Left renal pelvis (tissue), 4 donors: ENCODE results near the gene KIAA1671. TPM values are rescaled to one million over a fixed set of nuclear protein-coding genes. Genes with fewer than 3 reads are reported as not detected.
"Not testable (repeated sequence)": the region's sequence is repeated elsewhere in the genome, so short reads cannot be mapped to it uniquely, and the experiment has no call there.

Experiments used
- DNase-seq, 4 donors: peaks; one replicate each; pipeline ENCODE4 v3.0.0-alpha.2; 2013; ENCODE audit warnings: low read depth in 4 of 4, low spot score in 3 of 4
- polyA plus RNA-seq, 4 donors: library from polyadenylated mRNA; unstranded; fragments of 120-200 nt; gene quantifications; one replicate each; pipeline ENCODE4 v1.2.1, GENCODE V29; 2013; ENCODE audit not compliant: insufficient read length in 4 of 4

Gene KIAA1671
- polyA plus RNA-seq = 10 to 100 TPM; 21.0 to 28.4 (median 24.1) TPM

DNA sequence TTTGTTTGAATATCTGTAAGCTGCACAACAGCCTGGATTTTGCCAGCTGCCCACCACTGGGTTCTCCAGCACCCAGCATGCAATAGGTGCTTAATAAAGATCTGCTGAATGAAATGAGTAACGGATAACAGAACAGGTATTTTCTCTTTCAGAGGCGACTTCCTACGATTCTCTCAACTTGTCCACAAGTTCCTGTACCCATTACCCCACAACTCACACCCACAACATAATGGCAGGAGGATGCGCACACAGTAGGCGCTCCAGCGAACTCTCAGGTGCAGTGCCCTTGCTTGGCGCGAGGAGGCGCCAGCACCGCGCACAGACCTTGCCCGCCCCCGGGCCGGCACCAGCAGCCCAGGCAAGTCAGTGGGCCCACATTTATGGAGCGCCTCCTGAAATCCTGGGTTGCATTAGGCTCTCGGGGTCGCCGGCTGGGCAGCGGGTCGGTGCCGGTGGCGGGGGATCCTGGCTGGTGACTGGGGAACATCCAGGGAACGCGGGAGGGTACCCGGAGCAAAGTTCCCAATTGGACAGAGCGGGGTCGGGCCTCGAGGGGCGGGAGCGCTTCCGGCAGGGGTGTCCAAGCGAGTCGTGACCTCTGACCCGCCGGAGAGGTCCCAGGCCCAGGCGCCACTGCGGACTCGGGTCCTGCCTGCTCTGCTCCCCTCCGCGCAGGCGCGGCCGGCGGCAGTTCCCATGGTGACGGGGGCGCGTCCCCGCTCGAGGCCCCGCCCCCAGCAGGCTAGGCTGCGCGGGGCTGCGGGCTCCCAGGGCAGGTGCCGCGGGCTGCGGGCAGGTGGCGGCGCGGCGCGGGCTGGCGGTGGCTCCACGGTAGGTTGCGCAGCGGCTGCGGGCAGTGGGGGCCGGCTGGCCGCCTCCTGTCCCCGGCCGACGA lies at the start of gene KIAA1671:
KIAA1671 (plus strand) TSS at position 775 of the 895 bp plus-strand sequence. CDS start 75,284 bp downstream, outside the sequence.
- DNase-seq = peak in 3 of 4 donors; percentile 74 to 76 (median 74)

DNA sequence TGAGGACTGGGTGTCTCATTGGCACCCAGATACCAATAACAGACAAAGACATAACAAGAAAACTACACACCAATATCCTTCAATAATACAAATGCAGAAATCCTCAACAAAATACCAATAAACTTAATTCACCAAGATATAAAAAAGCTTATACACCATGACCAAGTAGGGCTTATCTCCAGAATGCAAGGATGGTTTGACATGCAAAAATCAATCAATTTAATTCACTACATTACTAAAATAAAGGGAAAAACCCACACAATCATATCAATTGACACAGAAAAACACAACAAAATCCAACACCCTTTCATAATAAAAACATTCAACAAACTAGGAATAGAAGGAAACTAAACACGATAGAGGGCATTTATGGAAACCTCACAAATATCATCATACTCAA lies 46.6 kb upstream of the KIAA1671 start:
- DNase-seq = no peak

DNA sequence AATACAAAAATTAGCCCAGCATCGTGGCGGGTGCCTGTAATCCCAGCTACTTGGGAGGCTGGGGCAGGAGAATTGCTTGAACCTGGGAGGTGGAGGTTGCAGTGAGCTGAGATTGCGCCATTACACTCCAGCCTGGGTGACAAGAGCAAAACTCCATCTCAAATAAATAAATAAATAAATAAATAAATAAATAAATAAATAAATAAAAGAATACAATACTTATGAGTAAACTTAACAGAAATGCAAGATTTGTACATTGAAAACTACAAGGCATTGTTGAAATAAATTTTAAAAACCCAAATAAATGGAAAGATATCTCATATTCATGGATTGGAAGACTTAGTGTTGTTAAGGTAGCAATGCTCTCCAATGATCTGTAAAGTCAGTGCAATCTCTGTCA lies 45.4 kb upstream of the KIAA1671 start:
- not testable (repeated sequence) for DNase-seq

DNA sequence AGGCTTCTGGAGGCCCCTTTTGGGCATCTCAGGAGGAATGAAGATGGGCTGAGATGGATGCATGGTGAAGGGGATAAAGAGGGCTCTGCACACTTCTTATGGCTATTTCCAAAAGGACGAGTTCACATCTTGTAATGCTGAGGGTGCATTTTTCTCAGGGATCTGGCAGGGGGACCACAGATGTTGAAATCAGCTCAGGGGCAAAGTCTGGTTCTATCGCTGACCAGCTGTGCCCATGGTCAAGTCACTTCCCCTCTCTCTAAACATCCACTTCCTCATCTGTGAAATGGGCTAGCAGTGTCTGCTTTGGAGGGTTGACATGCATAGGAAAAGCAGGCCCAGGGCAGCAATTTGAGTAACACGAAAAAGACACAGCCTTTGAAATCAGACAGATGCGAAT lies 32.5 kb upstream of the KIAA1671 start:
- DNase-seq = no peak

DNA sequence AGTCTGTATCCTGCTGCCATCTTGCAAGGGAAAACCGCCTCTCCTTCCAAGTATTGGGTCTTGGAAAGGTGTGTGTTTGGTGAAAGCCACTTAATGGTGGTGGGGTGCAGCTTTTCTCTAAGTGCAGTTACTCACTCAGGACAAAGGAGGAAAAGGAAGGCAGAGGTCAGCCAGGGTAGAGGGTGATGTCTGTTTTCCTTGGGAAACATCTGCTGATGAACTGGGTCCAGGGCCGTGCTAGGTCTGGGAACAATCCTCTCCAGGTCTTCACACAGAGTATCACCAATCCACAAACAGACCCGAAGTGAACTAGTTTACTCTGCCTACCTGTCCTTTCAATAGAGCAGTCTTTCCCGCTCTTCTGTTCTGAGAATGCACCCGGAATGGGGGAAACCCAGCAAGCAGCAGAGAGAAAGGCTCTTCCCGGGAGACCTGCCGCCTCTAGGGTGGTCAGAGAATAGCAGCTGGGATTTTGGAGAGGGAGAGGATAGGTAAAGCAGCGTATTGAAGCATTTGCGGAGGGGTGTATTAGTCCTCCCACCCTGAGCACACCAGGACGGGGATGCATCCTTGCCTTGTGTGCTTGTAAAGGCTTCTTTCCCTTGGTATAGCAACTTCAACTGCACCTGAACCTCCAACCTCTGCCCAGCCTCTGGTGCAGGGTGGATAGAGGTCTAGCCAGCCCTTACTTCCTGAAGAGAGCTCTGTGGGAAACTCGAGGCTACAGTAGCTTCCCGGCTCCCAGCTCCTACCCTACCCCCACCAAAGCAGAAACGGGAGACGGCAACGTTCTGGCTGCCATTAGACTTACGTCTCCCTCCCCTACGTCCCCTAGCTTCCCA lies 26.7 kb upstream of the KIAA1671 start:
- no peak for DNase-seq

DNA sequence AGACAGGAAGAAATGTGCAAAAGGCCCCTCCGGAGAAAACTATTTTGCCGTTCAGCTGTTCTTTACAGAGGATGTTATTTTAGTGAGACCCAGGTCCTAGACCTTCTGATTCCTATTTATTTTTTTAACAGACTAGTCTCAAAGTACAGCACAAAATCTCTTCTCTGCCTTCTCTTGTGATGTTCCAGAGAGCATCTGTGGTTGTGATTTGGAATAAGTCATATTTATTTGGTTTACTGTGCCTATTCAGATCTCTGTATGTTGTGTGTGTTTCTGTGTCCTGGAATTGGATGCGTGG lies 26.1 kb upstream of the KIAA1671 start:
- no peak for DNase-seq

DNA sequence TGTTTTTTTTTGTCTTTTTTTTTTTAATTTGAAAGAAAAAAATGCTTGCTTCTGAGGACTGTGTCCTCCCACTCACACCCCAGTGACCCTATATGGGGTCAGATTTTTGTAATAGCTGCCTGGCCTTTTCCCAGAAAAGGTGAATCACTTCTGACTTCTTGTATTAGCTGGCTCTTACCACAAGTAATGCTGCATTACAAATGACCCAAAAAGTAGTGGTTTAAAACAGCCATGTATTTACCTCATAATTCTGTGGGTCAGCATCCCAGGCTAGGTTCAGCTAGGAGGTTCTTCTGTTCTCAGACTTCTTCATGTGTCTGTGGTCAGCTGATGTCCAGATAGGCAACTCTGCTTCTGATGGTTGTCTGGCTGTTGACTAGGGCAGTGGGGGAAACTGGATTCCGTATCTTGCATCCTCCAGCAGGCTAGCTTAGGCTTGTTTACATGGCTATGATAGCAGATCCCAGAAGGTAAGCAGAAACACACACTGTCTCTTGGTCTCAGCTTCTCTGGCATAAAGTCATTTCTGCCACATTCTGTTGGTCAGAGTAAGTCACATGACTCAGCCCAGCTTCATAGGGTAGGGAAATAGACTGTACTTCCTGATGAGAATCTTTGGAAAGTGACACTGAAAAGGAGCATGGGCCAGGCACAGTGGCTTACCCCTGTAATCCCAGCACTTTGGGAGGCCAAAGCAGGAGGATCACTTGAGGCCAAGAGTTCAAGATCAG lies 25.5 kb upstream of the KIAA1671 start:
- DNase-seq = no peak

DNA sequence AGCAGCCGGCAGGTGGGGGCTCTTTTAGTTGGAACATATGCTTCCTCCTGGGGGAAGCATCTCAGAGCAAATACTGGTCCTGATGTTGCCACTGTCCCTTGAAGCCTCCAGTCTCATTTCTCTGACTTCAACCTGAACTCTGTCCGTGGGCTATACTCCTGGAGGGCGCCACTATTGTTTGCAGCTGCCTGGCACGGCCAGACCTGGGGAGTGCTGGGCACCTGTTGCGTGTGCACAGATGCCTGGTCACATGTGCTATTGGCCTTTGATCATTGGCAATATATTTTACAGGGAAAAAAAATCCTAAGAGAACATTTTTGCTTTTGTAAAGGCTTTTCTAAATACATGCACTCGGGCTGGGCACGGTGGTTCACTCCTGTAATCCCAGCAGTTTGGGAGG lies 24.2 kb upstream of the KIAA1671 start:
- no peak for DNase-seq

DNA sequence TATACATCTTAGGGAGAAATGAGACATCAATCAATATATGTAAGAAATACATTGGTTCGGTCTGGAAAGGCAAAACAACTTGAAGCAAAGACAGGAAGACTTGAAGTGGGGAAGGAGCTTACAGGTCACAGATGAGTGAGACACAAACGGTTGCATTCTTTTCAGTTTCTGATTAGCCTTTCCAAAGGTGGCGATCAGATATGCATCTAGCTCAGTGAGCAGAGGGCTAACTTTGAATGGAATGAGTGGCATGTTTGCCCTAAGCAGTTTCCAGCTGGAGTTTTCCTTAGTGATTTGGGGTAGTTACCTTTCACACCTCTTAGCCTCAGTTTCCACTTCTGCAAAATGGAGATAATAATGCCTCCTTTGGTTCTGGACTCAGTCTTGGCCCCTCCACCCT lies 21.8 kb upstream of the KIAA1671 start:
- no peak for DNase-seq

DNA sequence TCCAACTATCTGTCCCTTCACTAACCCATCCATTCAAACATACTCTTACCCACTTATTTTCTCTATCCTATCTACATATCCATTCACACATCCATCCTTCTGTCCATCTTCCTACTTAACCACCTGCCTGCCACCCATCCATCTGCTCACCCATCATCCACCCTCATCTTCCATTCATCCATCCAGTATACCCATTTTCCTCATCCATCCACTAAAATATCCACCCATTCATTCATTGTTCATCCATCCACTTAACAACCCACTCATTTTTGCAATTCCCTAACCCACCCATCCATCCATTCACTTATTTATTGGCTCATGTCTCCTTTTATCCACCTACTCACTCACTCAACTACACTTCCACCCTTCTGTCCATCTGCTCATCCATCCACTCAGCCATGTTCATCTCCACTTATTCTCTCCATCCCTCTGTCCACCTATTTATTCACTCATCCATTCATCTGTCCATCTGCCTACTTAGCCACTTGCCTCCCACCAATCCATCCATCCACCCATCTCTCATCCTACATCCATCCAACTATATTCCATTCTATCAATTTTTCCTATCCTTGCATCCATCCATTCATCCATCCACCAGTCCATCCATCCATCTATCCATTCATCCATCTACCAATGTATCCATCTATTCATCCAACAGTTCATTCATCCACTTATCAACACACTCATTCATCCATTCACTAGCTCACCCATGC lies 16.6 kb upstream of the KIAA1671 start:
- DNase-seq = no peak

DNA sequence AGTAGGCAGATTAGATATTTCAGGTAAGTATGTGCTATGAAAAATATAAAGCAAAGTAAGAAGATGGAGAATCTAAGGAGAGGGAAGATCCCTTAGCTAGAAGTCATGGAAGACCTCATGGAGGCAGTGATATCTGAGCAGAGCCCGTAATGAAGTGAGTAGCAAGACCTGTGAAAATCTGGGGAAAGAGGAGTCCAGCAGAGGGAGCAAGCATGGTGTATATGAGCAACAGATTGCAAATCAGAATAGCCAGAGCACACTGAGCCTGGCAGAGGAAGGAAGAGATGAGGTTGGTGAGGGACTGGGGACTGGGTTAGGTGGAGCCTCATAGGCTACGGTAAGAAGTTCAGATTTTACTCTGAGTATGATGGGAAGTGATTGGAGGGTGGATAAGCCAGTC lies 15.4 kb upstream of the KIAA1671 start:
- DNase-seq = no peak

DNA sequence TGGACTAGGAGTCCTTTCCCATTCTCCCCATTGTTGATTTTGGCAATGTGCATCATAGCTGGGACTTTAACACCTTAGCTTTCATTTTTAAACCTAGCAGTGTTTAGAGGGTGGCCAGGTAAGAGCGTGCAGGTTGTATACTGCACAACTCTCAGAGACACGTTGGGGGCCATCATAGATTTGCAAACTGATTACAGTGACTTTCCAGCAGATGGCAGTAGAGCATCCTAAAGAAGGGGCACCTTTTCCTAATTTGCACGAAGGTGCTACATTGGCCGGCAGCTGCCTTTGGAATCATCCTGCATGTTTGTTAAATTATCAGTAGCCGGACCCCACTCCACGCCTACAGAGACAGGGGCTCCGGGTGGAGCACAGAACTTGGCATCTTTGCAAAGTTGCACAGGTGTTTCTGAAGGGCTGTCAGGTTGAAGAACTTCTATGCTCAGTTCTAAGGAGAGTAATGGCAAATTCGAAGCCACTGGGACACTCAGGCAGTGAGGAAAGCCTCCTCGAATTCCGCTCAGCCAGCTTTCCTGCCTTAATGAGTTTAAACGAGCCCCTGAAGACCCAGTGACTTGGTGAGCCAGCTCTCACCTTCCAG lies 13.7 kb upstream of the KIAA1671 start:
- DNase-seq = no peak

DNA sequence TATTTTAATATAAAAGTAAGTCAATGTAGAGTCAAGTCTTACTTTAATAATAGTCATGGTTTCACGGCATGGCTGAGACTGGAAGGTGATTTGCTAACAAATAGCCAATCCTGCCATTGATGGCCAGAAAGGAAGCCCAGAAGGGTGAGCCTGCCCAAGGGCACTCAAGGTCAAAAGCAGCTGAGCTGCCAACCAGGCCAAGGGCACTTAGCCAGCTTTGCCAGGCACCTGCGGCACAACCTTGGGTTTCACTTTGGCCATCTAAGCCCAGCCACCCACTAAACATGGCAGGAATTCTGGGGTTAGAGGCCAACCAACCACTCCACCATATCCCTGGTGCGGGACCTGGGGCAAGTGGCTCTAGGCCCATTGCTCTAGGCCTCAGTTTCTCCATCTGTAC lies 10.2 kb upstream of the KIAA1671 start:
- DNase-seq = no peak

DNA sequence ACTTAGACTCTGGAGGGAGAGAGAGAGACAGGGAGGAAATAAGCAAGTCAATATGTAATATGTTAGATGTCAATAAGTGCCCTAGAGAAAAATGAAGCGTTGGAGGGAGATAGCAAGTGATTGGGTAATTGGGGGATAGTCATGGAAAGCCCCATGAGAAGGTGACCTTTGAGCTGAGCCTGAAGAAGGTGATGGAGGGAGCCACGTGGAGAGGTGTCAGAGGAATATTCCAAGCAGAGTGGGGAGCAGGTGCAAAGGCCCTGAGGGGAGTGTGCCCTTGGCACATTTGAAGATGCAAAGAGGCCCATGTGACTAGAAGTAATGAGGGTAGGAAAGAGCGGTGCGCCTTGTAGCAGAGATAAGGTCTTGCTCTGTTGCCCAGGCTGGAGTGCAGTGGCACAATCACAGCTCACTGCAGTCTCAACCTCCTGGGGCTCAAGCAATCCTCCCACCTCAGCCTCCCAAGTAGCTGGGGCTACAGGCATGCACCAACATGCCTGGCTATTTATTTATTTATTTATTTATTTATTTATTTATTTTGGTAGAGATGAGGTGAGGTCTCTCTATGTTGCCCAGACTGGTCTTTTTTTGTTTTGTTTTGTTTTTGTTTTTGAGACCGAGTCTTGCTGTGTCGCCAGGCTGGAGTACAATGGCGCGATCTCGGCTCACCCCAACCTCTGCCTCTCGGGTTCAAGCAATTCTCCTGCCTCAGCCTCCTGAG lies 8.1 kb upstream of the KIAA1671 start:
- DNase-seq = no peak

DNA sequence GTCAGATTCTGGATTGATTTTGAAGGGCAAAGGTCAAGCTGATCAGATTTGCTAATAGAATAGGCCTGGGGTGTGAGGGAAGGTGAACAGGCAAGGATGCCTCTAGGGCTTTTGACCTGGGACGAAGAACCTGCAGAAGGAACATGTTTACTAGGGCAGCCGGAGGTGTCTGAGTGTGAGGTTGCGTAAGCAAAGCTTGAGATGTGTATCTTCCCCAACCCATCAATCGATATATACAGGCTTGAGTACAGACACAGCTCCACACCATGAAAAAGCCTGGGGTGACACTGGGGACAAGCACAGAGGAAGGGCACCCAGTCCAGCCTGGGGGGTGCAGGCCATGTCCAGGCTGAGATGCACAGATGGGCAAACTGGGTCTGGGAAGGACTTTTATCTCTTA lies 7.1 kb upstream of the KIAA1671 start:
- no peak for DNase-seq

DNA sequence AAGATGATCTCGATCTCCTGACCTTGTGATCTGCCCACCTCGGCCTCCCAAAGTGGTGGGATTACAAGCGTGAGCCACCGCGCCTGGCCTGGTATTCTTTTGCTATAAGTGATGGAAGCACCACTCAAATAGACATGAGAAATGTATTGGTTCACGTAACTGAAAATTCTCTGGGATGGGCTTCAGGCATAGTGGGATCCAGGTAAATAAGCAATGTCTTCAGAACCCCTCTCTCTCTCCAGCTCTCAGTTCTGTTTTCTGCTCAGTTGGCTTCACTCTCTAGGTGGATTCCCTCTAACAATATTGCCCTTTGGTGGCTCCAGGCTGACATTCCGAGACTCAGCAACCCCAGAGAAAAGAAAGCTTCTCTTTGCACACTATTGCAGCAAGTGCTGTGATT lies 5.1 kb upstream of the KIAA1671 start:
- DNase-seq = no peak

DNA sequence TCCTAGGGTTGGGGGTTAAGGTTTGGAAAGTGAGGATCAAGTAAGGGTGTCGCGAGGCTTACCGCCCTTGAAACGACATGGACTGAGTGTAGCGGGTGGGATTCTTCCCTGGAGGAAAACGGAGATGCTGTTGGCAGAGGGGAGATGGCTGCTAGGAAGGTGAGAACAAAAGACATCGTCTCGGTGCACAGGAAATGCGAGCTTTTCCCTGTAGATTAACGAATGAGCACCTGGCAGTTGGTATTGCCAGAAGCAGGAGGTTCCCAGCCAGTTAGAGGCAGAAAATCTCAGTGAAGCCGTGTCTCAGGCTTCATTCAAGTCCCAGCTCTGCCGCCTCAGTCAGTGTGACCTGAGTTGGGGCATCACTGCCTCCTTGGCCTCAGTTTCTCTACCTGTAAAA lies 4.6 kb upstream of the KIAA1671 start:
- no peak for DNase-seq

DNA sequence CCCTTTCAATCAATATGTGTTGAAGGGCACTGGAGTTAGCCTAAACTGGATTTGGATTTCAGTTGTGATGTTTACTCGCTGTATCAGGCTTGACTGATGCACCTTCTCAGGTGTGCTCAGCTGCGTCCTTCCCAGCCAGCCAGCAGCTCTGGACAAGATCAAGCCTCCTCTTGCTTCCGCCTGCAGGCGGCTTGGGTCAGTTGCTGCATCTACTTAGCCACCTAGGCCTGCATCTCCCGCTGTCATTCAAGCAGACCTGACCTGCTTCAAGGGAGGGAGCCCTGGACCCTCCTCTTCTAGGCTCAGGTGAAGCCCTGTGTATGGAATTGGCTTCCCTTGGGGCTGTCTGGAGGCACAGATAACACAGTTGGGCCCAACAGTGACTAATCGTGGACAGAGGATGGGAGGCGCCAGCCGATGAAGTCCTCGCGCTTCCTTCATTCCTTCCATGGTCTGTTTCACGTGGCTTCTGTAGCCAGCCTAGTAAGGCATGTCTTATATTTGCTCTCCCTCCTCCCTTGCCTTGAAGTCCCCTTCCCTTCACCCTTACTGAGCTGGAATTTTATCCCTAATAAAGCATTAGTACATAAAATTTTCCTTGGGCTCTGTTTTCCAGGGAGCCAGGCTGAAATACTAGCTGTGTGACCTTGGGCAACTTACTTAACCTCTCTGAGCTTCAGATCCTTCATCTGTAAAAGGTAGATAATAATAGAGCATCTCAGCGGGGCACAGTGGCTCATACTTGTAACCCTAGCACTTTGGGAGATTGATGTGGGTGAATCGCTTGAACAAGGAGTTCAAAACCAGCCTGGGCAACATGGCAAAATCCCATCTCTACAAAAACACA lies 3.9 kb upstream of the KIAA1671 start:
- DNase-seq = no peak
